Keratinocyte (primary cell): ENCODE data around the gene EPHX1.

Source experiments
- EZH2 ChIP-seq: IDR thresholded peaks from one replicate; pipeline ENCODE4 v1.6.1; 2012; ENCODE audit warnings: inconsistent platforms, mild to moderate bottlenecking, low read length, moderate library complexity
- TF ChIP-seq, protein P1 (sequence below), 3 experiments: IDR thresholded peaks in 1 of 3; conservative IDR thresholded peaks in 1 of 3; optimal IDR thresholded peaks in 1 of 3; 2 replicates in 2 of 3; 3 replicates in 1 of 3; pipeline versions ENCODE3 to v1.5.1; 2011; ENCODE audit warnings: low read length in 3 of 3, mild to moderate bottlenecking in 3 of 3, moderate library complexity in 2 of 3, control low read depth in 1 of 3, inconsistent platforms in 1 of 3; ENCODE audit not compliant: insufficient read depth in 2 of 3; ENCODE audit errors: extremely low read depth in 1 of 3

DNA sequence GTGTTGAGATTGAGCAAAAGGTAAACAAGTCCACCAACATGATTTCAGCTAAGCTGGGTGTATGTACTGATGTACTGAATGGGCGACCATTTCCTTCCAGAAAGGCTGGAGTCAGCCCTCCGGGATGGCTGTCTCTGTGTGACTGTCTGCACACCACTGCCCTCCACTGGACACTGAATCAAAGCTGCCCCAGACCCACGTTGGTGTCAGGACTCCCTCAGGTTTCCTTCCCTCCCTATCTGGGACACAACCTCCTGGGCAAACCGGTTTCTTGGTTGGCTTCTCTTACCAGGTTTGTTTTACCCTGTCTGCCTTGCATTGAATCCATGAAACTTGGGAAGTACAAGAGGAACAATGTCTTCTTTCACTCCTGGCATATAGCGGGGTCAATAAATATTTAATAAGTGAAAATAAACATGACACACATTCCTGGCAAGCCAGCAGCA is 37.6 kb upstream of the EPHX1 start:
- no peak for TF ChIP-seq EZH2
- TF ChIP-seq, protein P1, sequence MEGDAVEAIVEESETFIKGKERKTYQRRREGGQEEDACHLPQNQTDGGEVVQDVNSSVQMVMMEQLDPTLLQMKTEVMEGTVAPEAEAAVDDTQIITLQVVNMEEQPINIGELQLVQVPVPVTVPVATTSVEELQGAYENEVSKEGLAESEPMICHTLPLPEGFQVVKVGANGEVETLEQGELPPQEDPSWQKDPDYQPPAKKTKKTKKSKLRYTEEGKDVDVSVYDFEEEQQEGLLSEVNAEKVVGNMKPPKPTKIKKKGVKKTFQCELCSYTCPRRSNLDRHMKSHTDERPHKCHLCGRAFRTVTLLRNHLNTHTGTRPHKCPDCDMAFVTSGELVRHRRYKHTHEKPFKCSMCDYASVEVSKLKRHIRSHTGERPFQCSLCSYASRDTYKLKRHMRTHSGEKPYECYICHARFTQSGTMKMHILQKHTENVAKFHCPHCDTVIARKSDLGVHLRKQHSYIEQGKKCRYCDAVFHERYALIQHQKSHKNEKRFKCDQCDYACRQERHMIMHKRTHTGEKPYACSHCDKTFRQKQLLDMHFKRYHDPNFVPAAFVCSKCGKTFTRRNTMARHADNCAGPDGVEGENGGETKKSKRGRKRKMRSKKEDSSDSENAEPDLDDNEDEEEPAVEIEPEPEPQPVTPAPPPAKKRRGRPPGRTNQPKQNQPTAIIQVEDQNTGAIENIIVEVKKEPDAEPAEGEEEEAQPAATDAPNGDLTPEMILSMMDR (optimal IDR thresholded peaks at IDR 0.05 in 1 of 3, IDR thresholded peaks at IDR 0.05 in 1 of 3, conservative IDR thresholded peaks at IDR 0.05 in 1 of 3; ENCODE audit: extremely low read depth in 1 of 3, insufficient read depth in 2 of 3, low read length in 3 of 3), result peak; percentile 87 to 99 (median 95)
